ENCODE results near the gene CENPX.

DNA sequence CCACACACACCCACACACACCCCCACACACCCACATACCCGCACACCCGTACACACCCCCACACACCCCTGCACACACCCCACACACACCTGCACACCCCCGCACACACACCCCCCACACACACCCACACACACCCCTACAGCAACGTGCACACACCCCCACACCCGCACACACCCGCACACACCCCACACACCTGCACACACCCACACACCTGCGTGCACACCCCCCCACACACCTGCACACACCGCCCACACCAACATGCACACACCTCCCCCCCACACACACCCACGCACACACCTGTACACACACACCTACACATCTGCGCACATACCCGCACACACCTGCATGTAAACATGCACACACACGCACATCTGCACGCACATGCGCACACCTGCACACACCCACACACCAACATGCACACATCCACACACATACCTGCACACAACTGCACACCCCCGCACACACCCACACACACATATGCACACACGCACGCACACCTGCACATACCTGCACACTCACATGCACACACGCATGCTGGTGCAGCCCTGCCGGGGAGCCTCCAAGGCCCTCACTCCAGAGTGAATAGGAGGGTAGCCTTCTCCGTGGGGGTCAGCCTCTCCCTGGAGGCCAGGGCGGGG, 37.8 kb downstream of the CENPX start:
- TF ChIP-seq CTCF (IDR thresholded peaks at IDR 0.05; ENCODE audit: poor library complexity) (no peak), EZH2phosphoT487 (IDR thresholded peaks at IDR 0.05; ENCODE audit: low read depth, severe bottlenecking, unreplicated experiment) (no peak), EZH2 (IDR thresholded peaks at IDR 0.05; ENCODE audit: borderline replicate concordance) (no peak)
